KOPT-K1 (cell line): ENCODE data around the gene SPDYC.

ENCODE experiments used
- H3K27ac ChIP-seq: fragments of 200-600 bp; sonication (generic); 2 replicates; pipeline ENCODE4 v1.5.1; 2016; ENCODE audit warnings: antibody characterized with exemption, mild to moderate bottlenecking, low read depth, low read length; ENCODE audit not compliant: poor library complexity, severe bottlenecking
- H3K36me3 ChIP-seq: fragments of 200-600 bp; sonication (generic); 2 replicates; pipeline ENCODE4 v1.5.1; 2017; ENCODE audit warnings: antibody characterized with exemption, mild to moderate bottlenecking, low read length, moderate library complexity; ENCODE audit not compliant: insufficient read depth
- H3K9me3 ChIP-seq: fragments of 200-600 bp; sonication (generic); 2 replicates; pipeline ENCODE4 v1.5.1; 2017; ENCODE audit warnings: antibody characterized with exemption, low read length, mild to moderate bottlenecking; ENCODE audit not compliant: insufficient read depth, poor library complexity, severe bottlenecking

Gene SPDYC, protein sequence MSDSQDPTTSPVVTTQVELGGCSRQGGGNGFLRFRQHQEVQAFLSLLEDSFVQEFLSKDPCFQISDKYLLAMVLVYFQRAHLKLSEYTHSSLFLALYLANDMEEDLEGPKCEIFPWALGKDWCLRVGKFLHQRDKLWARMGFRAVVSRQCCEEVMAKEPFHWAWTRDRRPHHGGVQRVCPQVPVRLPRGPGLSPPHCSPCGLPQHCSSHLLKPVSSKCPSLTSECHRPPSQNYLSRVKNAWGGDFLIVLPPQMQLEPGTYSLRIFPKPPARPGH

DNA sequence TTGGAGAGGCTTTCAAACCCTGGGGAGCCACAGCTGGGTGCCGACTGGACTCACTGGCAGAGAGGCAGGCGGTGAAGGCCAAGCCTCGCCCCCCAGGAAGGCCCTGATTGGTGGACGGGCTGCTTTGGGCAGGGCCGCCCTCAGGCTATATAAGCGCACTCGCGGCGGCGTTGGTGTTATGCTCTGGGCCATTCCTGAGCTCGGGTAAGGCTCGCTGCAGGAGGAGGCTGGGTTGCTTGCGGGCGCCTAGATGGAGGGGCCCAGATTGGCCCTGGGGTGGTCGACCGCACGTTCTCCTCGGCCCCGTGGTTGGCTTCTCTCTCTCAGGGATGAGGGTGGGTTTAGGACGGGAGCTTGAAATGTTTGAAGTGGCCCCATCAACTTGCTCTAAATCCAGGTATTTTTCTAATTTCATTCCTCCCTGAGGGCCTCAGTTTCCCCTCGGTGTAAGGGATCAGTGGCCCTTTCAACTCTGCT lies at the start of gene SPDYC:
TSS of gene SPDYC (plus strand) at position 176 of the 477 bp plus-strand sequence. CDS start 1,125 bp downstream, outside the sequence.
- H3K9me3 ChIP-seq: no peaks in the 10 kb centered on the region
- H3K36me3 ChIP-seq: no peaks in the 10 kb centered on the region
- H3K27ac ChIP-seq: no peak within 1 kb of the TSS

DNA sequence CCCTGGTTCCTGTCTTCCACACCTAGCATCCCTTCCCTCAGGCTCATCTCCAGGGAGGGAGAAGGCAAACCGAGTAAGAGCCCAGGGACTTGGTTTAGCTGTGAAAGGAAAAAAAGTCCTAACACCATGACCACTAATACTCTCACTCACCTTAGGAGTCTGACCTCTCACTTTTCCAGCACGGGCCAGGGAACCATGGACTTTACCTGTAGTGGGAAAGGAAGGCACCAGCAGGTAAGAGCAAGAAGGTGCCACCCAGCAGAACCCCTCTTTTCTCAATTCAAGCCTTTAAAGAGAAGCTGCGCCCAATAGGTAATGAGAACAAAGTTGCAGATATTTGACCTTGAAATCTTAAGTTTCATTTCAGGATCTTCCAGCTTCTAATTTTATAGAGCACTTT lies 49.2 kb upstream of the SPDYC start:
- Histone ChIP-seq H3K27ac (peak overlapping the region; percentile 80), H3K36me3 (peaks cover 61% of the 10 kb centered on the region), H3K9me3 (no peaks in the 10 kb centered on the region)

- Histone ChIP-seq H3K36me3 (peaks cover 63% of the 10 kb centered on the region), H3K27ac (peak overlapping the region; percentile 80), H3K9me3 (no peaks in the 10 kb centered on the region)
Measured at GRCh38 chr11:65121447-65121864, 48.6 kb upstream of the SPDYC start.

GRCh38 chr11:65121865-65122696 lies 48.0 kb upstream of the SPDYC start, which contains the start of the genes FAU and MRPL49:
Gene FAU, minus strand, starts transcription at chr11:65122134. Its CDS starts 321 bp downstream, at chr11:65121813.
Gene MRPL49, plus strand, starts transcription at chr11:65122321. Its CDS starts 26 bp downstream, at chr11:65122347.
- Histone ChIP-seq H3K36me3 (peaks cover 69% of the 10 kb centered on the region), H3K9me3 (no peaks in the 10 kb centered on the region), H3K27ac (peak within 1 kb of the TSS; percentile 80)

GRCh38 chr11:65124480-65125196 lies 45.4 kb upstream of the SPDYC start:
- Histone ChIP-seq H3K9me3 (no peaks in the 10 kb centered on the region), H3K27ac (no peak overlapping the region), H3K36me3 (peaks cover 77% of the 10 kb centered on the region)

GRCh38 chr11:65125197-65126056 lies 44.6 kb upstream of the SPDYC start:
- no peak overlapping the region for H3K27ac ChIP-seq
- H3K36me3 ChIP-seq: peaks cover 77% of the 10 kb centered on the region
- H3K9me3 ChIP-seq: no peaks in the 10 kb centered on the region

DNA sequence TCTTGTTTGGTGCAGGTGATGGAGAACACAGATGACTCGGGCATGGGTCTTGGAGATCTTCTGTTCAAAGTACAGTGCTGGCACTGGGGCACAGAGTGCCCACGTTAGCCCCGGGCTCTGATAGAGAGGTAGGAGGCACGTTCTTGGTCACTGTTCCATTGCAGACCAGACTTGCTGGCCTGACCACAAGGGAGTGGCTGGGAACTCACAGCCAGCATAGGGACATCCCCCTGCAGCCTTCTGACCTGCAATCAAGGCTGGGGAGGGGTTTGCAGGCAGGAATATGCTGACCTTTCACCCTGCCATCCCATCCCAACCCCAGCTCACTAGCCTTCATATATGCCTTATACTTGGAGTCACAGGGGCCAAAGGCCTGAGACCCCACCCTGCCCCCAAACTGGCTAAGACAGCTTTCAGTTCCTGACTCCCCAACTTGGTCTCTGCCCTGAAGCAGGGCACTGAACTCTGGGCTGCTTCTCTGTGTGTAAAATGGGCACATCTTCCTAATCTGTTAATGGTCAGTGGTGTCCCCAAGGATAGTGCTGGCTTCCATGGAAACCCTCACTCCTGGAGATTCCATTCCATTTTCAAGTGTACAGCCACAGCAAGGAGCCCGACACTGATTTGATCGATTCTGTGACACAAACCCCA lies 43.3 kb upstream of the SPDYC start:
- H3K36me3 ChIP-seq: peaks cover 80% of the 10 kb centered on the region
- H3K9me3 ChIP-seq: no peaks in the 10 kb centered on the region
- no peak overlapping the region for H3K27ac ChIP-seq

DNA sequence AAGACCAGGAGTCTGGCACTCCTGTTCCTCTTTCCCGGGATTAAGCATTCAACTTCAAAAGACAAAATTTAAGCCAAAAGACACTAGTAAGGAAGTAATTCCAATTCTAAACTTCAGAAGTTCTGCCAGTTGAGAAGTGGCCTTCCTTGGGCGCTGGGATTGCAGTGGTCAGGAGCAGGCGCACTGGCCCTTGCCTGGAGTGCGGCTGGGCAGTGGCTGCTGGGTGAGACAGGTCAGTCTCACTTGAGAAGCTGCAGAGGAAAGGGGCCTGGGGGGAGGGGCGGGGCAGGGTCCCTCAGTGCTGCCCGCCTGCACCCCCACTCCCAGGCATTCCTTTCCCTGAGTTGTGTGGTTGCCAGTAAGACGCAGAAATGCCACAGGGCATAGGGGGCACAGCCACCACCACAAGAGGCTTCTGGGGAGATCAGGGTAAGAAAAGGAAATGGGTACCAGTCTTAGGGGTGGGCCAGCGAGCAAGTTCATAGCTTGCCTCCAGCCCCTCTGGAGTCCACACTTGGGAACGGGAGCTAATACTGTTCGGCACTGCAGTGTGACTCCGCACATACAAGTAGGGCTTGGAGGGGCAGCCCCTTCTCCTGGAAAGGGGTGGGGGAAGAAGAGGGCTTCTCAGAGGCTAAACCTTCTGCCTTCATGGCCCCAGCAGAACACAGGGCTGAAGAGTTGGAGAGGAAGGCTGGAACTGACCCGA lies 42.4 kb upstream of the SPDYC start:
- H3K9me3 ChIP-seq: no peaks in the 10 kb centered on the region
- no peak overlapping the region for H3K27ac ChIP-seq
- H3K36me3 ChIP-seq: peaks cover 88% of the 10 kb centered on the region

- Histone ChIP-seq H3K9me3 (no peaks in the 10 kb centered on the region), H3K27ac (no peak overlapping the region), H3K36me3 (peaks cover 93% of the 10 kb centered on the region)
Measured at GRCh38 chr11:65128182-65129145, 41.6 kb upstream of the SPDYC start.

DNA sequence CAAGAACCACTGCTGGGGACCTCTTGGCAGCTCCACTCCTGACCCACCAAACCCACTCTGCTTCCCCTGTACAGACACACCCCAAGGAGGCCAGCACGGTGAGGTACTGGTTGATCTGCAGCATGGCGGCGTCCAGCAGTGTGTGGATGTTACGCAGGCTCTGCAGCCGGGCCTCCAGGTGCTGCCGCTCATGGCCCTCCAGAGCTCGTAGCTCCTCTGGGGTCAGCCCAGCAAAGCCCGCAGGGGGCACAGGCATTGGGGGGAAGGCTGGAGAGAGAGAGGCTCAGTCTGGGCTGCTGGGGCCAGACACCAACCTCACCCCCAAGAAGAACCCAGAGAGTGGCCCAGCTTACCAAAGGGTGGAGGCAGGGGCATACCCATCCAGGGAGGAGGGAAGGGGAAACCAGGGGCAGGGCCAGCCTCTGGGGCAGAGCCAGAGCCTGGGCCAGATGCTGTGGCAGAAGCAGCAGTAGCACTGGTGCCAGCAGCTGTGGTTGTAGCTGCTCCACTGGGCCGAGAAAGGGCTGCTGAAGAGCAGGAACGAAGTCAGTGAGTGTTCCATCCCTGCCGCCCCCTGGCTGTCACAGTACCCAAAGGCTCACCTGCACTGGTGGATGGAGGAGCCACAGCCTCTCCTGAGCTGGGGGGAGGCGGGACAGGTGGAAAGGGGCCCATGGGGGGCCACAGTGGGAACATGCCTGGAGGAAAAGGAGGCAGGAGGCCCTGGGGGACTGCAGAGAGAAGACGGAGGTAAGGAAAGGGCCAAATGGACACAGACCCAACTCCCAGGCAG lies 40.2 kb upstream of the SPDYC start:
- H3K36me3 ChIP-seq: peaks cover 82% of the 10 kb centered on the region
- H3K27ac ChIP-seq: no peak overlapping the region
- no peaks in the 10 kb centered on the region for H3K9me3 ChIP-seq

GRCh38 chr11:65130631-65131416 lies 39.2 kb upstream of the SPDYC start:
- Histone ChIP-seq H3K9me3 (no peaks in the 10 kb centered on the region), H3K36me3 (peaks cover 73% of the 10 kb centered on the region), H3K27ac (no peak overlapping the region)
